Stimulated activated memory B cell treated with anti-CD40 and anti-IgM and Interleukin-4, amounts not matched to agents 10 μg/mL and 1 μg/mL and 100 μg/mL, for 72 hours (primary cell): ENCODE measurements around the gene PRELP.
"Not testable (repeated sequence)": the region's sequence is repeated elsewhere in the genome, so short reads cannot be mapped to it uniquely, and the experiment has no call there.

Experiments
- ATAC-seq: fragments of 150-1000 bp; cut with Tn5 transposase; 2 replicates; pipeline ENCODE4 v1.10.0; 2021
- H3K27ac Mint-ChIP-seq: one replicate; pipeline ENCODE4 v1.8.0; 2022; ENCODE audit warnings: mild to moderate bottlenecking, mixed read lengths
- H3K27me3 Mint-ChIP-seq: one replicate; pipeline ENCODE4 v1.8.0; 2022; ENCODE audit warnings: mixed read lengths
- H3K36me3 Mint-ChIP-seq: one replicate; pipeline ENCODE4 v1.8.0; 2022; ENCODE audit warnings: mixed read lengths
- H3K4me1 Mint-ChIP-seq: one replicate; pipeline ENCODE4 v1.8.0; 2022; ENCODE audit warnings: mixed read lengths
- H3K4me3 Mint-ChIP-seq: one replicate; pipeline ENCODE4 v1.8.0; 2022; ENCODE audit warnings: mild to moderate bottlenecking, moderate library complexity, mixed read lengths
- H3K9me3 Mint-ChIP-seq: one replicate; pipeline ENCODE4 v1.8.0; 2022; ENCODE audit warnings: mixed read lengths

The PRELP gene

GRCh38 chr1:203475012-203475981 lies at the start of gene PRELP:
Gene PRELP, plus strand, starts transcription at chr1:203475806. Its CDS starts 7,379 bp downstream, at chr1:203483185.
- Mint-ChIP-seq H3K27me3 (peaks cover 30% of the 10 kb centered on the region), H3K36me3 (no peaks in the 10 kb centered on the region), H3K4me3 (no peak within 1 kb of the TSS), H3K4me1 (peaks cover 10% of the 10 kb centered on the region), H3K27ac (no peak within 1 kb of the TSS), H3K9me3 (no peaks in the 10 kb centered on the region)
- no peak for ATAC-seq

DNA sequence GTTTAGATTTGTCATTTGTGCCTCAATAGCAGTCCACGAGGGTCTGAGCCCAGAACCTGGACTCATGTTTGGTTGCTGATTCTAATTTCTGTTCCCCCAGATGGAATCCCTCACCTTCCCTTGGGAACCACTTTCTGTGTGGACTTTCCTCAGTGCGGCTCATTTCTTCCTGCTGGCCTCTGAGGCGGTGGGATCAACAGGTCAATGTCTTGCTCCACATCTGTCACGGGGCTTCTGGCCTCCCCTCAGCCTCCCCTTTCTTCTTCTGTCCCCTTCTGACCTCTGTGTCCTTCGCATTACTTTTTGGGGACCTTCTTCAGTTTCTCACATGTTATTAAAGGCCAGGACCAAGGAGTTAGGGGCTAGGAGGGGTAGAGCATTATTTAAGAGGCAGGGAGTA lies 49.2 kb upstream of the PRELP start:
- no peak overlapping the region for H3K4me3 Mint-ChIP-seq
- ATAC-seq, result no peak
- no peaks in the 10 kb centered on the region for H3K27me3 Mint-ChIP-seq
- H3K27ac Mint-ChIP-seq, result no peak overlapping the region
- H3K36me3 Mint-ChIP-seq, result no peaks in the 10 kb centered on the region
- H3K9me3 Mint-ChIP-seq, result no peaks in the 10 kb centered on the region
- peaks cover 35% of the 10 kb centered on the region for H3K4me1 Mint-ChIP-seq

- H3K27ac Mint-ChIP-seq, result no peak overlapping the region
- H3K9me3 Mint-ChIP-seq, result no peaks in the 10 kb centered on the region
- H3K27me3 Mint-ChIP-seq, result peaks cover 2% of the 10 kb centered on the region
- ATAC-seq, result no peak
- no peak overlapping the region for H3K4me3 Mint-ChIP-seq
- H3K4me1 Mint-ChIP-seq, result peaks cover 35% of the 10 kb centered on the region
- H3K36me3 Mint-ChIP-seq, result no peaks in the 10 kb centered on the region
Measured at GRCh38 chr1:203426870-203427269, 48.7 kb upstream of the PRELP start.

DNA sequence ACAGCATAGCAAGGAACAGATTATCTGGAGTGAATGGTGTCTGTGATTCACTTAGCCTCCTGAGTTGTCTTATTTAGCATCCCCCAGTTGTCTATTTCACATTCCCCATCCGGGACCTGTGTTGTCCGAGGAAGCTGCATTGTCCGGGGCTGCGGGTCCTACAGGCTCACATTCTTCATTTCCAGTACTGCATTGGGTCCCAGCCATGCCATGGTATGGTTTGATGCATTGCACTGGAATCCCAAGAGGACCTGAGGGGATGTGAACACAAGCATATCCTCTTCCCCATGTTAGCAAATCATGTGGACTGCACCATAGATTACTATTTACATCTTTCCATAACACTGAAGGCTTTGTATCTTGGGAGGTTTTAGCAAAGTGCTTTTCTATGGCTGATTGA lies 48.2 kb upstream of the PRELP start:
- H3K27ac Mint-ChIP-seq, result no peak overlapping the region
- peaks cover 8% of the 10 kb centered on the region for H3K27me3 Mint-ChIP-seq
- no peak for ATAC-seq
- no peak overlapping the region for H3K4me3 Mint-ChIP-seq
- H3K36me3 Mint-ChIP-seq, result no peaks in the 10 kb centered on the region
- no peaks in the 10 kb centered on the region for H3K9me3 Mint-ChIP-seq
- H3K4me1 Mint-ChIP-seq, result peaks cover 35% of the 10 kb centered on the region

- Mint-ChIP-seq H3K4me3 (no peak overlapping the region), H3K4me1 (peaks cover 35% of the 10 kb centered on the region), H3K27me3 (peaks cover 14% of the 10 kb centered on the region), H3K36me3 (no peaks in the 10 kb centered on the region), H3K27ac (peak overlapping the region; percentile 58), H3K9me3 (no peaks in the 10 kb centered on the region)
- peak; percentile 83 for ATAC-seq
Measured at GRCh38 chr1:203428981-203429599, 46.5 kb upstream of the PRELP start.

- Mint-ChIP-seq H3K4me3 (no peak overlapping the region), H3K36me3 (no peaks in the 10 kb centered on the region), H3K4me1 (no peaks in the 10 kb centered on the region), H3K27ac (no peak overlapping the region), H3K9me3 (no peaks in the 10 kb centered on the region), H3K27me3 (peaks cover 21% of the 10 kb centered on the region)
- ATAC-seq, result no peak
Measured at GRCh38 chr1:203435615-203436014, 40.0 kb upstream of the PRELP start.

GRCh38 chr1:203437696-203438315 lies 37.8 kb upstream of the PRELP start:
- ATAC-seq, result no peak
- no peaks in the 10 kb centered on the region for H3K4me1 Mint-ChIP-seq
- H3K36me3 Mint-ChIP-seq, result no peaks in the 10 kb centered on the region
- H3K27ac Mint-ChIP-seq, result no peak overlapping the region
- H3K9me3 Mint-ChIP-seq, result no peaks in the 10 kb centered on the region
- peaks cover 24% of the 10 kb centered on the region for H3K27me3 Mint-ChIP-seq
- H3K4me3 Mint-ChIP-seq, result no peak overlapping the region

DNA sequence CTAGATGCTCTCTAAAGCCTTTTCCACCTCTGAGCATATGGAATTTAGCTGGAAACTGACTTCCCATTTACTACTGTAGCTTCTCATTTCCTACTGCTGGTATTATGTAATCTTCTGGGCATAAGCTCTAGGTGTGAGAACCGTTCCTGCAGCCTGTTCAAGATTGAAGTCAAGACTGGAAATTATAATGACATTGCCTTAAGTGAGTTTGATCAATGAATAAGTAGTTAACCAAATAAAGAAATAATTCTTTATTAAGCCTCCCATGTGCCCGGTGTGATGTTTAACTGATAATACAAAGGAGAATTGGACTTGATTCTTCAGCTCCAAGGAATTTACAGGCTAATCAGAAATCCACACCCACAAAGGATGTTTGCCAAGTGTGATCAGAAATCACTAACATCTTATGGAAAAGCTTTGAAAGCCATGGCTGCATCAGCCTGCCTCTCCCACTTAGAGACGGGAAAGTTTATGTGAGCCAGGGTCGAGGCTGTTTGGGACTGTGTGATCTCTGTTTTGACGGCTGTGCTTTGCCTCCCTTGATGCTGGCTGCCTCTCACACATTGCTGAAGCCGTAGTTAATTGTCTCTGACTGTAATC lies 36.4 kb upstream of the PRELP start:
- Mint-ChIP-seq H3K36me3 (no peaks in the 10 kb centered on the region), H3K27me3 (peaks cover 25% of the 10 kb centered on the region), H3K4me1 (no peaks in the 10 kb centered on the region), H3K4me3 (no peak overlapping the region), H3K9me3 (no peaks in the 10 kb centered on the region), H3K27ac (no peak overlapping the region)
- no peak for ATAC-seq

DNA sequence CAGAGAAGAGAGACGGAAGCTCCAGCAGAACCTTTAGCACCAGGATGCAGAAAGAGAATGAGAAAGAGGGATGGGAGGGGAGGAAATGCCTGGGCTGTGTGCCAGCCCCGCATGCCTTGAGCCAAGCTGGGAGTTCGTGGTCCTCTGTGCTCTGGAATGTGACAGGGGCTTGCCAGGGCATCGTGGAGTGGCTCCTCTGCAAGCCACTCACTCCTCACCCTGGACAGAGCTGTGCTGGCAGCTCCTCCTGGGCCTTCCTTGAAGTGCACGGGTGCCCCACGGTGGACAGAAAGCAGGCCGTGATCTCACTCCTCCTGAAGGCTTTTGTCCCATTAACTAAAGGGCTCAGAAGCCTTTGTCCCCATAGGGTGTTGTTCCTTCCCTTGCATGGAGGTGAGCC lies 34.8 kb upstream of the PRELP start:
- Mint-ChIP-seq H3K9me3 (peaks cover 4% of the 10 kb centered on the region), H3K4me1 (no peaks in the 10 kb centered on the region), H3K27ac (no peak overlapping the region)

GRCh38 chr1:203441766-203442165 lies 33.8 kb upstream of the PRELP start:
- H3K27me3 Mint-ChIP-seq, result peaks cover 19% of the 10 kb centered on the region
- no peak overlapping the region for H3K4me3 Mint-ChIP-seq
- ATAC-seq, result no peak
- no peak overlapping the region for H3K27ac Mint-ChIP-seq
- no peaks in the 10 kb centered on the region for H3K4me1 Mint-ChIP-seq
- H3K36me3 Mint-ChIP-seq, result no peaks in the 10 kb centered on the region
- peaks cover 4% of the 10 kb centered on the region for H3K9me3 Mint-ChIP-seq

More for the DNA sequence above, 34.8 kb upstream of the PRELP start:
- Mint-ChIP-seq H3K27me3 (peaks cover 19% of the 10 kb centered on the region), H3K4me3 (no peak overlapping the region), H3K36me3 (no peaks in the 10 kb centered on the region)
- peak; percentile 71 for ATAC-seq

DNA sequence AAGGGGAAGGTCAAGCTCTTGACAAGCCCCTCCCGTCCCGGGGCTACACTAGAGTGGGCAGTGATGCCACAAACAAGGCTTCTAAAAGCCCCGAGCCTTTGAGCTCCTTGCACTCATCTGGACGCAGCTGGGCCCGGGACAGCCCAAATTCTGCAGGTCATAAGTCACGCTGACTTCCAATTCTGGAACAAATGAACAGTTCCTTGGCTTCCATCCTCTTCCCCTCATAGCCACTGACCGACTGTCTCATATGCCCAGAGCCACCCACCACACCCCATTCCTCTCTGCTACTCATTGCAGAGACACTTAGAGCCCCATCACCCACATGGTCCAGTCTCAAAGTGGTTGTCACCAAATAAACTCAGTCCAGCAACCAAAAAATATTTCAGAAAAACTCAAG lies 32.8 kb upstream of the PRELP start:
- Mint-ChIP-seq H3K4me1 (no peaks in the 10 kb centered on the region), H3K4me3 (no peak overlapping the region), H3K36me3 (no peaks in the 10 kb centered on the region), H3K9me3 (peaks cover 4% of the 10 kb centered on the region), H3K27me3 (peaks cover 19% of the 10 kb centered on the region), H3K27ac (no peak overlapping the region)
- no peak for ATAC-seq

GRCh38 chr1:203443296-203443695 lies 32.3 kb upstream of the PRELP start:
- peaks cover 4% of the 10 kb centered on the region for H3K9me3 Mint-ChIP-seq
- no peak for ATAC-seq
- H3K4me3 Mint-ChIP-seq, result no peak overlapping the region
- peaks cover 19% of the 10 kb centered on the region for H3K27me3 Mint-ChIP-seq
- H3K36me3 Mint-ChIP-seq, result no peaks in the 10 kb centered on the region
- H3K4me1 Mint-ChIP-seq, result no peaks in the 10 kb centered on the region
- no peak overlapping the region for H3K27ac Mint-ChIP-seq

DNA sequence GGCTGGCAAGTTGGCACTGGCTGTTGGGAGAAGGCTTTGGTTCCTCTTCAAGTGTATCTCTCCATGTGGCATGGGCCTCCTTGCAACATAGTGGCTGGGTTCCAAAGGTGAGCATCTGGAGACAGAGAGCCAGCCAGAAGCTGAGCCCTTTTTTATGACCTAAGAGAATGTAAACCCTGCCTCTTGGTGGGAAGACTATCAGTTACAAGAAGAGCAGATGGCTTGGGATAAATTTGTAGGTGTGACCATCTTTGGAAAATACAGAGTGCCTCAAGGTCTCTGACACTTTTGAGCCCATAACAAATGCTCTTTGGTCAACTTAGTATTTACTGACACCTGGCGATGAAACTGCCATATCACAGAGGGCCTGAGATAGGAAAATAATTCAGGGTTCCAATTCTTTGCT lies 31.4 kb upstream of the PRELP start:
- peaks cover 21% of the 10 kb centered on the region for H3K27me3 Mint-ChIP-seq
- no peaks in the 10 kb centered on the region for H3K36me3 Mint-ChIP-seq
- no peak overlapping the region for H3K4me3 Mint-ChIP-seq
- no peak for ATAC-seq
- peaks cover 4% of the 10 kb centered on the region for H3K9me3 Mint-ChIP-seq
- no peak overlapping the region for H3K27ac Mint-ChIP-seq
- H3K4me1 Mint-ChIP-seq, result no peaks in the 10 kb centered on the region

DNA sequence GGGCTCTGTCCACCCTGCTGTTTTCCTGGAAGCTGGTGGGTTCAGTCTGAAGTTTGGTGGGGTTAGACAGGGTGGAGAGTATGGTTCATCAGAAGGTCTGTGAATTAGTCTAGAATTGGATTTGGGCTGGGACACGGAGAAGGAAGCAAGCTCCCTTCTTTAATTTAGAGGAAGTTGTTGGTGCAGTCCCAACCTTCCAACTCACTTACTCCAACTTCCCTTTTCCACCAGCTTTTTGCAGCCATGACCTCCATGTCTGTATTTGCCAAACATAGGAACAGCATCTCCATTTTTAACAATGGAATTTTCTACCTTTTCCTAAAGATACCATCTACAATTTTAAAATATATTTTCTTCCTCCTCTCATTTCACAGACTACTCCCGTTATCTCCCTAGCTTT lies 28.5 kb upstream of the PRELP start:
- peaks cover 33% of the 10 kb centered on the region for H3K27me3 Mint-ChIP-seq

DNA sequence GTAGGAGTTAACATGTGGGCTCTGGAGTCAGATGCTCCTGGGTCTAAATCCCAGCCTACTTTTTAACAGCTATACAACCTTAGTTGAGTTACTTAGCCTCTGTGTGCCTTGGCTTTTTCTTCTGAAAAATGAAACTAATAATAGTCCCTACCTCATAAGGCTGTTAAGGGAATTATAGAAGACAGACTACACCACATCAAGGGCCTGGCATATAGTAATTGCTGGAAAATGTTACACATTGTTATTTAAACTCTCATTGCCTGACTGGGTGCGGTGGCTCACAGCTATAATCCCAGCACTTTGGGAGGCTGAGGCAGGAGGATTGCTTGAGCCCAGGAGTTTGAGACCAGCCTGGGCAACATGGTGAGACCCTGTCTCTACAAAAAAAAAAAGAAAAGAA lies 28.0 kb upstream of the PRELP start:
- not testable (repeated sequence) for H3K9me3 Mint-ChIP-seq, ATAC-seq, H3K4me3 Mint-ChIP-seq, H3K27ac Mint-ChIP-seq, H3K36me3 Mint-ChIP-seq, H3K4me1 Mint-ChIP-seq
- peaks cover 35% of the 10 kb centered on the region for H3K27me3 Mint-ChIP-seq

More for the DNA sequence above, 28.5 kb upstream of the PRELP start:
- Mint-ChIP-seq H3K27ac (no peak overlapping the region), H3K36me3 (no peaks in the 10 kb centered on the region), H3K4me1 (no peaks in the 10 kb centered on the region), H3K4me3 (no peak overlapping the region), H3K9me3 (peaks cover 4% of the 10 kb centered on the region)
- ATAC-seq, result no peak
